H1 (cell line): ENCODE measurements around the gene SNRPD3. TPM values are rescaled to one million over a fixed set of nuclear protein-coding genes. Genes with fewer than 3 reads are reported as not detected.

Source experiments
- CTCF ChIA-PET: fragments of 300-600 bp; sonication (Branson Sonifier 250); formaldehyde crosslinking; loops from one replicate; lab custom pipeline; 2021; ENCODE audit not compliant: partially characterized antibody; lab: Charles Lee
- POLR2A ChIA-PET: fragments of 300-600 bp; sonication (Branson Sonifier 250); formaldehyde crosslinking; loops from one replicate; lab custom pipeline; 2021; ENCODE audit warnings: inconsistent platforms; ENCODE audit not compliant: partially characterized antibody; lab: Charles Lee
- DNase-seq, 2 experiments: peaks; one replicate each; pipeline versions ENCODE4 v3.0.0 to v3.0.0-alpha.2; 2010 to 2022; ENCODE audit warnings: low spot score in 2 of 2, low read depth in 1 of 2, mixed read lengths in 1 of 2
- FAIRE-seq: peaks from 2 replicates; lab custom pipeline; 2011; peaks lifted over from hg19 to GRCh38; lab: Jason Lieb, UNC
- H2AFZ ChIP-seq: 2 replicates; pipeline ENCODE4 v1.8.1; 2012; ENCODE audit warnings: low read length, inconsistent platforms
- H2AK5ac ChIP-seq: 2 replicates; pipeline ENCODE4 v1.6.1; 2013; ENCODE audit warnings: low read depth, low read length
- H2BK120ac ChIP-seq: replicated peaks from 2 replicates; pipeline ENCODE3; 2013; ENCODE audit warnings: low read depth, low read length, inconsistent platforms
- H2BK12ac ChIP-seq: 2 replicates; pipeline ENCODE4 v1.6.1; 2013; ENCODE audit warnings: low read depth, low read length
- H2BK15ac ChIP-seq: 2 replicates; pipeline ENCODE4 v1.6.1; 2013; ENCODE audit warnings: low read length
- H2BK20ac ChIP-seq: 2 replicates; pipeline ENCODE4 v1.6.1; 2013; ENCODE audit warnings: low read length
- H2BK5ac ChIP-seq: 2 replicates; pipeline ENCODE4 v1.6.1; 2013; ENCODE audit warnings: low read depth, low read length
- H3K14ac ChIP-seq: 2 replicates; pipeline ENCODE4 v1.6.1; 2013; ENCODE audit warnings: inconsistent platforms; ENCODE audit not compliant: insufficient read length
- H3K18ac ChIP-seq: 2 replicates; pipeline ENCODE4 v1.6.1; 2013; ENCODE audit warnings: low read length; ENCODE audit errors: extremely low read depth
- H3K23ac ChIP-seq: 2 replicates; pipeline ENCODE4 v1.6.1; 2013; ENCODE audit warnings: inconsistent platforms; ENCODE audit not compliant: insufficient read length
- H3K23me2 ChIP-seq: 2 replicates; pipeline ENCODE4 v1.6.1; 2013; ENCODE audit warnings: low read depth, low read length
- H3K27ac ChIP-seq: 2 replicates; pipeline ENCODE4 v1.6.1; 2011; ENCODE audit warnings: low read depth, low read length, inconsistent platforms
- H3K27me3 ChIP-seq, 4 experiments: replicated peaks in 1 of 4; 1 replicate in 1 of 4; 2 replicates in 3 of 4; pipeline versions ENCODE4 v1.6.1 to v1.8.1; 2011 to 2013; ENCODE audit warnings: low read length in 3 of 4, mild to moderate bottlenecking in 3 of 4, inconsistent platforms in 2 of 4, mixed read lengths in 2 of 4, moderate library complexity in 1 of 4; ENCODE audit not compliant: control insufficient read depth in 3 of 4, insufficient read depth in 3 of 4; ENCODE audit errors: extremely low read depth in 1 of 4
- H3K36me3 ChIP-seq, 4 experiments: 2 replicates each; pipeline versions ENCODE4 v1.6.1 to v1.8.1; 2011 to 2013; ENCODE audit warnings: mild to moderate bottlenecking in 4 of 4, low read length in 3 of 4, moderate library complexity in 2 of 4, control low read depth in 1 of 4, inconsistent platforms in 1 of 4; ENCODE audit not compliant: insufficient read depth in 4 of 4, control insufficient read depth in 2 of 4
- H3K4ac ChIP-seq: replicated peaks from 2 replicates; pipeline ENCODE3; 2013; ENCODE audit warnings: low read length, low read depth, mixed read lengths, inconsistent platforms; ENCODE audit not compliant: insufficient read length
- H3K4me1 ChIP-seq, 4 experiments: replicated peaks in 1 of 4; 1 replicate in 1 of 4; 2 replicates in 3 of 4; pipeline versions ENCODE4 v1.6.1 to v1.8.1; 2011 to 2013; ENCODE audit warnings: low read length in 3 of 4, inconsistent platforms in 2 of 4, mixed read lengths in 1 of 4; ENCODE audit not compliant: insufficient read depth in 4 of 4, control insufficient read depth in 3 of 4
- H3K4me2 ChIP-seq, 2 experiments: 2 replicates each; pipeline versions ENCODE4 v1.6.1 to v1.8.1; 2011 to 2013; ENCODE audit warnings: low read depth in 2 of 2, low read length in 2 of 2, control low read depth in 1 of 2, inconsistent platforms in 1 of 2, mild to moderate bottlenecking in 1 of 2; ENCODE audit not compliant: insufficient read depth in 1 of 2
- H3K4me3 ChIP-seq, 4 experiments: fragments of 200-600, 300-600 bp in 1 of 4; sonication (generic), shearing (Covaris generic), sonication (Bioruptor Twin) in 1 of 4; 2 replicates each; pipeline versions ENCODE4 v1.5.1 to v1.8.1; 2011 to 2016; ENCODE audit warnings: low read length in 4 of 4, low read depth in 3 of 4, control low read depth in 2 of 4, inconsistent platforms in 2 of 4, mild to moderate bottlenecking in 2 of 4, mixed read lengths in 1 of 4, moderate library complexity in 1 of 4; ENCODE audit not compliant: insufficient read depth in 2 of 4; ENCODE audit errors: extremely low read depth in 1 of 4
- H3K56ac ChIP-seq: replicated peaks from 2 replicates; pipeline ENCODE3; 2013; ENCODE audit warnings: low read depth, mild to moderate bottlenecking, mixed read lengths, low read length, inconsistent platforms; ENCODE audit not compliant: insufficient read length
- H3K79me1 ChIP-seq: 2 replicates; pipeline ENCODE4 v1.6.1; 2013; ENCODE audit warnings: low read depth, low read length, control low read depth
- H3K79me2 ChIP-seq, 2 experiments: 2 replicates each; pipeline versions ENCODE4 v1.6.1 to v1.8.1; 2012 to 2013; ENCODE audit warnings: low read length in 2 of 2, mild to moderate bottlenecking in 2 of 2, inconsistent platforms in 1 of 2; ENCODE audit not compliant: insufficient read depth in 2 of 2, control insufficient read depth in 1 of 2
- H3K9ac ChIP-seq, 4 experiments: replicated peaks in 1 of 4; 1 replicate in 1 of 4; 2 replicates in 3 of 4; pipeline versions ENCODE4 v1.6.1 to v1.8.1; 2011 to 2013; ENCODE audit warnings: low read depth in 3 of 4, low read length in 3 of 4, control low read depth in 2 of 4, mild to moderate bottlenecking in 2 of 4, moderate library complexity in 2 of 4, inconsistent platforms in 1 of 4; ENCODE audit errors: extremely low read depth in 1 of 4
- H3K9me3 ChIP-seq, 2 experiments: 2 replicates each; pipeline versions ENCODE4 v1.6.1 to v1.8.1; 2012 to 2013; ENCODE audit warnings: mild to moderate bottlenecking in 2 of 2, moderate library complexity in 2 of 2, control low read depth in 1 of 2, inconsistent platforms in 1 of 2, low read depth in 1 of 2, low read length in 1 of 2, mixed read lengths in 1 of 2; ENCODE audit not compliant: insufficient read depth in 2 of 2
- H4K20me1 ChIP-seq, 2 experiments: replicated peaks in 1 of 2; 2 replicates each; pipeline versions ENCODE3 to v1.8.1; 2011 to 2013; ENCODE audit warnings: inconsistent platforms in 2 of 2, low read length in 2 of 2, mild to moderate bottlenecking in 1 of 2; ENCODE audit not compliant: insufficient read depth in 2 of 2, control insufficient read depth in 1 of 2
- H4K5ac ChIP-seq: 2 replicates; pipeline ENCODE4 v1.6.1; 2013; ENCODE audit warnings: low read length, low read depth, mixed read lengths, inconsistent platforms; ENCODE audit not compliant: insufficient read length
- H4K8ac ChIP-seq: 2 replicates; pipeline ENCODE4 v1.8.0; 2013; ENCODE audit warnings: mild to moderate bottlenecking, moderate library complexity, low read length, inconsistent platforms; ENCODE audit not compliant: insufficient read depth; ENCODE audit errors: extremely low read depth
- H4K91ac ChIP-seq: replicated peaks from 2 replicates; pipeline ENCODE3; 2013; ENCODE audit warnings: low read length, mixed read lengths, inconsistent platforms; ENCODE audit not compliant: insufficient read length
- BACH1 ChIP-seq: IDR thresholded peaks from 2 replicates; pipeline ENCODE4 v1.6.1; 2012; ENCODE audit warnings: low read length, improper control_type of control experiment
- BRCA1 ChIP-seq: IDR thresholded peaks from 2 replicates; pipeline ENCODE4 v1.6.1; 2012; ENCODE audit warnings: low read depth, low read length, improper control_type of control experiment
- CBX8 ChIP-seq: fragments of 300-800, 300-1000 bp; sonication (generic); IDR thresholded peaks from 2 replicates; pipeline ENCODE4 v1.7.1; 2016; ENCODE audit warnings: low read depth, low read length, borderline replicate concordance
- CEBPB ChIP-seq: IDR thresholded peaks from 2 replicates; pipeline ENCODE4 v1.6.1; 2012; ENCODE audit warnings: low read depth, low read length
- JUN ChIP-seq: IDR thresholded peaks from 2 replicates; pipeline ENCODE4 v1.6.1; 2011; ENCODE audit warnings: low read depth, mild to moderate bottlenecking, improper control_type of control experiment, low read length
- NRF1 ChIP-seq: IDR thresholded peaks from 2 replicates; pipeline ENCODE4 v1.6.1; 2011; ENCODE audit warnings: mild to moderate bottlenecking, low read depth, low read length, improper control_type of control experiment
- PHF8 ChIP-seq: fragments of 200-600 bp; sonication (generic); conservative IDR thresholded peaks from 2 replicates; pipeline ENCODE4 v1.7.1; 2012; ENCODE audit warnings: low read depth, mild to moderate bottlenecking, inconsistent platforms, low read length, moderate library complexity
- POU5F1 ChIP-seq: IDR thresholded peaks from 2 replicates; pipeline ENCODE4 v1.6.1; 2011; ENCODE audit warnings: low read depth, mild to moderate bottlenecking, low read length, moderate library complexity
- RNF2 ChIP-seq: fragments of 200-900, 300-1000 bp; sonication (generic); IDR thresholded peaks from 2 replicates; pipeline ENCODE4 v1.7.1; 2016; ENCODE audit warnings: borderline replicate concordance, low read depth, mild to moderate bottlenecking, antibody characterized with exemption, low read length; ENCODE audit not compliant: poor library complexity, severe bottlenecking; ENCODE audit errors: missing control alignments
- SIX5 ChIP-seq: IDR thresholded peaks from 2 replicates; pipeline ENCODE4 v1.6.1; 2011; ENCODE audit warnings: mild to moderate bottlenecking, low read depth, low read length
- SP2 ChIP-seq: IDR thresholded peaks from 2 replicates; pipeline ENCODE4 v1.6.1; 2012; ENCODE audit warnings: mild to moderate bottlenecking, low read length, inconsistent platforms
- TAF1 ChIP-seq: IDR thresholded peaks from 2 replicates; pipeline ENCODE4 v1.6.1; 2011; ENCODE audit warnings: mild to moderate bottlenecking, low read depth, low read length
- USF2 ChIP-seq: IDR thresholded peaks from 2 replicates; pipeline ENCODE4 v1.6.1; 2011; ENCODE audit warnings: low read length, improper control_type of control experiment
- ZNF274 ChIP-seq: IDR thresholded peaks from 2 replicates; pipeline ENCODE4 v1.7.0; 2012; ENCODE audit warnings: low read length, borderline replicate concordance; ENCODE audit errors: extremely low read depth
- WGBS, 2 experiments: shearing (Covaris generic) in 1 of 2; methylation state at CpG; one replicate each; pipeline versions ENCODE4 v1.1.6 to v1.1.7; 2013 to 2015; ENCODE audit warnings: low lambda C conversion rate in 2 of 2, mixed read lengths in 2 of 2, inconsistent platforms in 1 of 2, low coverage in 1 of 2, missing lambda C conversion rate in 1 of 2; ENCODE audit not compliant: insufficient replicate concordance in 2 of 2, insufficient coverage in 1 of 2, insufficient read length in 1 of 2; ENCODE audit errors: extremely low coverage in 1 of 2, missing lambda C conversion rate in 1 of 2; 5-methylcytosine and 5-hydroxymethylcytosine counted together
- polyA plus RNA-seq, 7 experiments: library from polyadenylated mRNA; depleted of rRNA in 3 of 7; stranded (reverse) in 5 of 7; unstranded in 2 of 7; fragments of >200 nt in 5 of 7; fragments of 200-250 nt in 2 of 7; gene quantifications; 1 replicate in 5 of 7; 2 replicates in 1 of 7; 4 replicates in 1 of 7; pipeline versions ENCODE4 v1.2.1 to v1.2.3, GENCODE V29; 2011 to 2013; ENCODE audit warnings: missing spikeins in 2 of 7, mixed read lengths in 2 of 7
- total RNA-seq: library from RNA; stranded (reverse); fragmentation: NEBNext Ultra II Directional; extraction: Animal tissue kit (Norgen Biotek cat#: 25700); gene quantifications from 2 replicates; pipeline ENCODE4 v1.2.1, GENCODE V29; 2021

The SNRPD3 gene
- total and polyA plus RNA-seq, 2 of the 8 experiments (the other 6 are each of a cell fraction or from before 2014, with no cell fraction given): 200 to 455 TPM

- no peak for FAIRE-seq
- H3K9me3 ChIP-seq: no peaks in the 10 kb centered on the region
- no peak overlapping the region for H3K4me3 ChIP-seq
- 90% methylated on average over 8 of the region's 8 CpGs; no CpG with 5 or more reads in 1 of the 2 experiments for WGBS, 2 experiments
- H3K79me1 ChIP-seq: no peaks in the 10 kb centered on the region; the same call in 1 of the 2 replicates
- no peak overlapping the region for H4K91ac ChIP-seq
- H2BK120ac ChIP-seq: no peak overlapping the region
- no peak overlapping the region for H3K4me2 ChIP-seq
- no peaks in the 10 kb centered on the region for H3K79me2 ChIP-seq
- H2BK12ac ChIP-seq: no peak overlapping the region
- peaks cover 0 to 2% of the 10 kb centered on the region in 2 experiments for H4K20me1 ChIP-seq
- H3K9ac ChIP-seq: no peak overlapping the region
- H3K23me2 ChIP-seq: no peaks in the 10 kb centered on the region; the same call in 1 of the 2 replicates
- H2AFZ ChIP-seq: no peak overlapping the region
- H3K14ac ChIP-seq: no peak overlapping the region
- no peak overlapping the region for H2AK5ac ChIP-seq
- ChIA-PET POLR2A (interaction anchor here (1.1 to 1.9 kb wide), 5 partner anchors 9 to 31 kb away, joined by 5 to 8 read pairs (median 6); partner anchors contain the start of gene SNRPD3), CTCF (interaction anchor here (1.4 kb wide), 1 partner anchor 12 kb away, joined by 4 read pairs; no protein-coding TSS in a partner anchor)
- H2BK20ac ChIP-seq: no peak overlapping the region
- H3K18ac ChIP-seq: no peak overlapping the region
- no peak overlapping the region for H3K4ac ChIP-seq
- H3K56ac ChIP-seq: no peak overlapping the region
- peaks cover 0 to 6% (median 4%) of the 10 kb centered on the region in 4 experiments; a peak in 5 of 7 replicates for H3K4me1 ChIP-seq
- H3K36me3 ChIP-seq: peaks cover 0 to 5% (median under 1%) of the 10 kb centered on the region in 4 experiments; a peak in 3 of 8 replicates
- H3K23ac ChIP-seq: no peak overlapping the region
- no peak overlapping the region for H3K27ac ChIP-seq
- no peak overlapping the region for H2BK5ac ChIP-seq
- H3K27me3 ChIP-seq: no peaks in the 10 kb centered on the region
- no peak overlapping the region for H4K8ac ChIP-seq
- DNase-seq: no peak
- H4K5ac ChIP-seq: no peak overlapping the region
- no peak overlapping the region for H2BK15ac ChIP-seq
- TF ChIP-seq USF2: no peak
- TF ChIP-seq SIX5: no peak
- no peak for TF ChIP-seq BRCA1
- no peak for TF ChIP-seq SP2
- no peak for TF ChIP-seq CEBPB
- TF ChIP-seq BACH1: no peak
- no peak for TF ChIP-seq ZNF274
- no peak for TF ChIP-seq TAF1
- no peak for TF ChIP-seq NRF1
- no peak for TF ChIP-seq POU5F1
- no peak for TF ChIP-seq PHF8
- TF ChIP-seq JUN: no peak
- no peak for TF ChIP-seq RNF2
- no peak for TF ChIP-seq CBX8
Measured at GRCh38 chr22:24587948-24588347, 32.1 kb downstream of the SNRPD3 start.
